Retinal pigment epithelial cell (primary cell): ENCODE data around the gene ATP10A.

ENCODE experiments used
- DNase-seq: peaks from one replicate; pipeline ENCODE4 v3.0.0-alpha.2; 2010; ENCODE audit warnings: low read depth
- H3K4me3 ChIP-seq: 2 replicates; pipeline ENCODE4 v1.5.1; 2011; ENCODE audit warnings: mild to moderate bottlenecking, low read length, control low read depth, moderate library complexity
- CTCF ChIP-seq: conservative IDR thresholded peaks from 2 replicates; pipeline ENCODE4 v1.5.1; 2011; ENCODE audit warnings: low read depth, low read length, control low read depth, inconsistent platforms

The ATP10A gene

GRCh38 chr15:25805031-25805430, 58.1 kb downstream of the ATP10A start:
- TF ChIP-seq CTCF, result no peak
- no peak overlapping the region for H3K4me3 ChIP-seq
- no peak for DNase-seq

GRCh38 chr15:25804451-25804850, 58.7 kb downstream of the ATP10A start:
- H3K4me3 ChIP-seq, result no peak overlapping the region
- no peak for DNase-seq
- TF ChIP-seq CTCF, result no peak

- no peak for TF ChIP-seq CTCF
- DNase-seq, result no peak
- no peak overlapping the region for H3K4me3 ChIP-seq
Measured at GRCh38 chr15:25803541-25803940, 59.6 kb downstream of the ATP10A start.

GRCh38 chr15:25803036-25803435, 60.1 kb downstream of the ATP10A start:
- H3K4me3 ChIP-seq, result no peak overlapping the region
- no peak for TF ChIP-seq CTCF
- DNase-seq, result no peak

- no peak for TF ChIP-seq CTCF
- no peak overlapping the region for H3K4me3 ChIP-seq
- no peak for DNase-seq
Measured at GRCh38 chr15:25802285-25802830, 60.8 kb downstream of the ATP10A start.

- H3K4me3 ChIP-seq, result no peak overlapping the region
- no peak for TF ChIP-seq CTCF
- no peak for DNase-seq
Measured at GRCh38 chr15:25801586-25802284, 61.4 kb downstream of the ATP10A start.
